HCT116 (cell line): ENCODE measurements around the gene ACAP2. TPM values are rescaled to one million over a fixed set of nuclear protein-coding genes. Genes with fewer than 3 reads are reported as not detected.

ENCODE experiments used
- ATAC-seq: fragments of 200-7000 bp; cut with Tn5 transposase; 2 replicates; pipeline ENCODE4 v1.9.1; 2020; ENCODE audit warnings: mild to moderate bottlenecking, moderate library complexity
- BruUV-seq: library from RNA; stranded (reverse); fragments of 400-500 nt; replicated peaks from 2 replicates; lab custom pipeline; 2021; lab: Mats Ljungman, UMichigan
- CTCF ChIA-PET: fragments of 300-600 bp; sonication (Branson Sonifier 250); formaldehyde crosslinking; loops from one replicate; lab custom pipeline; 2021; ENCODE audit warnings: antibody characterized with exemption; lab: Charles Lee
- POLR2A ChIA-PET: fragments of 300-600, 350-600 bp; sonication (Branson Sonifier 250); formaldehyde crosslinking; loops from one replicate; lab custom pipeline; 2021; ENCODE audit warnings: antibody characterized with exemption; lab: Charles Lee
- RAD21 ChIA-PET, 2 experiments: fragments of 300-600 bp; sonication (Branson Sonifier 250); formaldehyde crosslinking; loops; one replicate each; lab custom pipeline; 2023; ENCODE audit warnings: low total read pairs in 2 of 2; ENCODE audit not compliant: uncharacterized antibody in 2 of 2, unreplicated experiment in 2 of 2, low non-redundant PET in 1 of 2; lab: Charles Lee
- DNase-seq: peaks from one replicate; pipeline ENCODE4 v3.0.0-alpha.2; 2010; ENCODE audit warnings: low read depth, low spot score
- H2AFZ ChIP-seq: fragments of 200-600 bp; shearing (Covaris generic), sonication (generic); 2 replicates; pipeline ENCODE4 v1.6.1; 2017; ENCODE audit warnings: low read depth, mixed run types, mixed read lengths, antibody characterized with exemption, low read length; ENCODE audit not compliant: poor library complexity, severe bottlenecking
- H3K27ac ChIP-seq: 2 replicates; pipeline ENCODE4 v1.5.1; 2012; ENCODE audit warnings: low read depth, low read length
- H3K27me3 ChIP-seq: fragments of 200-600 bp; sonication (generic); 2 replicates; pipeline ENCODE4 v1.6.1; 2016; ENCODE audit warnings: mixed run types, low read length, mixed read lengths; ENCODE audit not compliant: insufficient read depth
- H3K36me3 ChIP-seq, 2 experiments: fragments of 200-500 bp in 1 of 2; fragments of 200-600 bp in 1 of 2; sonication (Bioruptor generic) in 1 of 2; sonication (generic) in 1 of 2; 2 replicates each; pipeline versions ENCODE4 v1.5.1 to v1.6.1; 2014 to 2016; ENCODE audit warnings: low read length in 2 of 2, inconsistent platforms in 1 of 2, mixed read lengths in 1 of 2, mixed run types in 1 of 2; ENCODE audit not compliant: insufficient read depth in 2 of 2, control insufficient read depth in 1 of 2
- H3K4me1 ChIP-seq, 2 experiments: fragments of 200-600 bp in 1 of 2; sonication (generic) in 1 of 2; 2 replicates each; pipeline versions ENCODE4 v1.5.1 to v1.6.1; 2012 to 2017; ENCODE audit warnings: low read length in 2 of 2, inconsistent platforms in 1 of 2, mild to moderate bottlenecking in 1 of 2, mixed read lengths in 1 of 2, mixed run types in 1 of 2, moderate library complexity in 1 of 2; ENCODE audit not compliant: insufficient read depth in 2 of 2, control insufficient read depth in 1 of 2
- H3K4me2 ChIP-seq: fragments of 200-600 bp; sonication (generic); 2 replicates; pipeline ENCODE4 v1.6.1; 2017; ENCODE audit warnings: mixed run types, low read length, mixed read lengths
- H3K4me3 ChIP-seq, 2 experiments: fragments of 200-600 bp in 1 of 2; sonication (generic) in 1 of 2; replicated peaks in 1 of 2; 2 replicates each; pipeline ENCODE4 v1.5.1; 2011 to 2016; ENCODE audit warnings: low read length in 2 of 2, control low read depth in 1 of 2, low read depth in 1 of 2, mild to moderate bottlenecking in 1 of 2, mixed read lengths in 1 of 2, mixed run types in 1 of 2
- H3K79me2 ChIP-seq: fragments of 200-600 bp; sonication (generic); 2 replicates; pipeline ENCODE4 v1.6.1; 2017; ENCODE audit warnings: mild to moderate bottlenecking, mixed run types, low read length, moderate library complexity, mixed read lengths; ENCODE audit not compliant: insufficient read depth
- H3K9ac ChIP-seq: fragments of 200-600 bp; sonication (generic); 2 replicates; pipeline ENCODE4 v1.6.1; 2016; ENCODE audit warnings: low read length, mixed read lengths
- H3K9me2 ChIP-seq: fragments of 200-600 bp; sonication (generic), shearing (Covaris generic); 2 replicates; pipeline ENCODE4 v1.6.1; 2017; ENCODE audit warnings: mixed run types, mild to moderate bottlenecking, moderate library complexity; ENCODE audit not compliant: insufficient read depth
- H3K9me3 ChIP-seq, 2 experiments: fragments of 200-500 bp in 1 of 2; fragments of 200-600 bp in 1 of 2; sonication (Bioruptor generic) in 1 of 2; sonication (generic) in 1 of 2; 2 replicates each; pipeline ENCODE4 v1.6.1; 2014 to 2017; ENCODE audit warnings: low read length in 2 of 2, mixed read lengths in 2 of 2, inconsistent platforms in 1 of 2, low read depth in 1 of 2, mild to moderate bottlenecking in 1 of 2, mixed run types in 1 of 2, moderate library complexity in 1 of 2; ENCODE audit not compliant: control insufficient read depth in 1 of 2, insufficient read depth in 1 of 2
- H4K20me1 ChIP-seq: fragments of 200-600 bp; sonication (generic), shearing (Covaris generic); 2 replicates; pipeline ENCODE4 v1.6.1; 2017; ENCODE audit warnings: mixed run types, mild to moderate bottlenecking, moderate library complexity; ENCODE audit not compliant: insufficient read depth
- ATF3 ChIP-seq: IDR thresholded peaks from 2 replicates; pipeline ENCODE4 v1.6.1; 2012
- CBX3 ChIP-seq: IDR thresholded peaks from 2 replicates; pipeline ENCODE4 v1.6.1; 2012; ENCODE audit warnings: low read depth
- CEBPB ChIP-seq: IDR thresholded peaks from 2 replicates; pipeline ENCODE4 v1.6.1; 2012; ENCODE audit warnings: low read depth
- CTCF ChIP-seq, 3 experiments: fragments of 200-600 bp in 1 of 3; sonication (generic) in 1 of 3; IDR thresholded peaks in 2 of 3; conservative IDR thresholded peaks in 1 of 3; 2 replicates each; pipeline ENCODE4 v1.5.1; 2012 to 2017; ENCODE audit warnings: low read depth in 2 of 3, low read length in 2 of 3, antibody characterized with exemption in 1 of 3, borderline replicate concordance in 1 of 3, control low read depth in 1 of 3, mild to moderate bottlenecking in 1 of 3, mixed read lengths in 1 of 3, mixed run types in 1 of 3, moderate library complexity in 1 of 3; ENCODE audit not compliant: insufficient read depth in 1 of 3
- EGR1 ChIP-seq: IDR thresholded peaks from 2 replicates; pipeline ENCODE4 v1.6.1; 2012; ENCODE audit warnings: low read depth
- ELF1 ChIP-seq: IDR thresholded peaks from 2 replicates; pipeline ENCODE4 v1.6.1; 2012; ENCODE audit warnings: low read depth, borderline replicate concordance
- EZH2phosphoT487 ChIP-seq: fragments of 200-600 bp; IDR thresholded peaks from 2 replicates; pipeline ENCODE4 v1.6.1; 2018; ENCODE audit warnings: antibody characterized with exemption, borderline replicate concordance
- FOSL1 ChIP-seq: IDR thresholded peaks from 2 replicates; pipeline ENCODE4 v1.6.1; 2012; ENCODE audit warnings: low read depth
- MAX ChIP-seq: IDR thresholded peaks from 2 replicates; pipeline ENCODE4 v1.6.1; 2012
- POLR2AphosphoS5 ChIP-seq: IDR thresholded peaks from 2 replicates; pipeline ENCODE4 v1.6.1; 2011; ENCODE audit warnings: mild to moderate bottlenecking, low read depth, low read length, moderate library complexity
- RAD21 ChIP-seq: IDR thresholded peaks from 2 replicates; pipeline ENCODE4 v1.6.1; 2012; ENCODE audit warnings: low read depth, mild to moderate bottlenecking
- SIN3A ChIP-seq: IDR thresholded peaks from 2 replicates; pipeline ENCODE4 v1.6.1; 2012; ENCODE audit warnings: low read depth
- SP1 ChIP-seq: IDR thresholded peaks from 2 replicates; pipeline ENCODE4 v1.6.1; 2012; ENCODE audit warnings: low read depth
- ZFX ChIP-seq: fragments of 450-650 bp; IDR thresholded peaks from 2 replicates; pipeline ENCODE4 v1.6.1; 2017
- intact Hi-C: fragments of 100-400 bp; cut with micrococcal nuclease; formaldehyde crosslinking; loops from 2 replicates; pipeline ENCODE4 v1.10.0; 2022
- total RNA-seq: library from RNA; stranded (reverse); gene quantifications from one replicate; pipeline ENCODE4 v1.2.1, GENCODE V29; 2021; ENCODE audit not compliant: unreplicated experiment

ACAP2 gene
- total RNA-seq, 1 experiment from 2014 or later: 43.0 TPM

GRCh38 chr3:195258449-195259153 lies 184.2 kb downstream of the ACAP2 start:
- H2AFZ ChIP-seq: no peak overlapping the region
- RAD21 ChIA-PET: interaction anchor here (1.5 to 1.6 kb wide), 2 partner anchors 576 kb away, joined by 3 to 6 read pairs; no protein-coding TSS in a partner anchor

GRCh38 chr3:195257454-195258448 lies 185.1 kb downstream of the ACAP2 start:
- ChIA-PET CTCF (interaction anchor here (1.3 to 2.0 kb wide), 4 partner anchors 13 to 586 kb away, joined by 8 to 13 read pairs (median 8); partner anchors contain the start of genes LSG1 and XXYLT1), RAD21 (interaction anchor here in 1 of 2 experiments (1.5 kb wide), 1 partner anchor 575 kb away, joined by 3 read pairs; no protein-coding TSS in a partner anchor), POLR2A (no interaction called here)
- H3K79me2 ChIP-seq: peaks cover 10% of the 10 kb centered on the region; the same call in 1 of the 2 replicates
- H3K9me3 ChIP-seq: no peaks in the 10 kb centered on the region
- no peak overlapping the region for H3K4me2 ChIP-seq
- no peak overlapping the region for H3K9ac ChIP-seq
- no peaks in the 10 kb centered on the region for H3K36me3 ChIP-seq
- no peak for ATAC-seq
- BruUV-seq: no TSS peak
- H4K20me1 ChIP-seq: no peaks in the 10 kb centered on the region
- peaks cover 19 to 28% of the 10 kb centered on the region in 2 experiments for H3K4me1 ChIP-seq
- no peak overlapping the region for H2AFZ ChIP-seq
- DNase-seq: no peak
- no peak overlapping the region for H3K4me3 ChIP-seq
- H3K27ac ChIP-seq: no peak overlapping the region
- no peaks in the 10 kb centered on the region for H3K27me3 ChIP-seq
- intact Hi-C loops: loop anchor here (2.0 kb wide), 2 partner anchors 139 to 255 kb away; no protein-coding TSS in a partner anchor
- H3K9me2 ChIP-seq: no peaks in the 10 kb centered on the region
- TF ChIP-seq EZH2phosphoT487 (no peak), MAX (no peak), CTCF (IDR thresholded peaks at IDR 0.05 in 2 of 3, conservative IDR thresholded peaks at IDR 0.05 in 1 of 3; ENCODE audit: borderline replicate concordance in 1 of 3, insufficient read depth in 1 of 3, low read depth in 2 of 3, low read length in 2 of 3) (no peak), ATF3 (no peak), ELF1 (no peak), SIN3A (no peak), ZFX (no peak), CEBPB (no peak), RAD21 (no peak)

More at GRCh38 chr3:195258449-195259153, 184.2 kb downstream of the ACAP2 start:
- Histone ChIP-seq H3K9me3 (no peaks in the 10 kb centered on the region), H3K27me3 (no peaks in the 10 kb centered on the region), H3K4me2 (peak overlapping the region; percentile 92), H3K4me1 (peaks cover 19 to 28% of the 10 kb centered on the region in 2 experiments), H3K4me3 (no peak overlapping the region; a peak in 1 of 4 replicates), H3K79me2 (peaks cover 10% of the 10 kb centered on the region; the same call in 1 of the 2 replicates), H3K9me2 (no peaks in the 10 kb centered on the region), H3K9ac (peak overlapping the region; percentile 79), H4K20me1 (no peaks in the 10 kb centered on the region), H3K36me3 (no peaks in the 10 kb centered on the region), H3K27ac (peak overlapping the region; percentile 92)
- POLR2A ChIA-PET: interaction anchor here (0.8 kb wide), 1 partner anchor 576 kb away, joined by 4 read pairs; no protein-coding TSS in a partner anchor
- ATAC-seq (no peak; the same call in 1 of the 2 replicates), DNase-seq (no peak)
- intact Hi-C loops: loop anchor here (2.0 kb wide), 2 partner anchors 140 to 256 kb away; no protein-coding TSS in a partner anchor
- TF ChIP-seq SP1 (no peak), CBX3 (no peak), POLR2AphosphoS5 (no peak), EGR1 (no peak), FOSL1 (no peak), RAD21 (no peak)
- BruUV-seq: no TSS peak
- CTCF ChIA-PET: interaction anchor here (1.3 to 1.8 kb wide), 3 partner anchors 12 to 587 kb away, joined by 8 to 13 read pairs (median 8); partner anchors contain the start of genes LSG1 and XXYLT1
